HCEC 1CT (cell line): ENCODE measurements around the gene DAB1.

Experiments
- DNase-seq: peaks from one replicate; pipeline ENCODE4 v3.0.0-alpha.2; 2017

The DAB1 gene

GRCh38 chr1:57012315-57012714 is 411.5 kb downstream of the DAB1 start:
- DNase-seq = no peak

- DNase-seq = no peak
Observed at GRCh38 chr1:57010511-57010910, 413.3 kb downstream of the DAB1 start.

- DNase-seq = no peak
Observed at GRCh38 chr1:57007948-57008347, 415.9 kb downstream of the DAB1 start.

GRCh38 chr1:57007472-57007871 is 416.4 kb downstream of the DAB1 start:
- DNase-seq = no peak

GRCh38 chr1:57003398-57004139 is 420.3 kb downstream of the DAB1 start:
- no peak for DNase-seq

- no peak for DNase-seq
Observed at GRCh38 chr1:56995414-56996100, 428.3 kb downstream of the DAB1 start.

GRCh38 chr1:56993475-56993874 is 430.4 kb downstream of the DAB1 start:
- DNase-seq = no peak

GRCh38 chr1:56992318-56993125 is 431.3 kb downstream of the DAB1 start:
- no peak for DNase-seq

GRCh38 chr1:56991576-56991975 is 432.3 kb downstream of the DAB1 start:
- DNase-seq = no peak

- no peak for DNase-seq
Observed at GRCh38 chr1:56986397-56986796, 437.5 kb downstream of the DAB1 start.

GRCh38 chr1:56985857-56986256 is 438.0 kb downstream of the DAB1 start:
- DNase-seq = no peak

GRCh38 chr1:56983484-56983883 is 440.4 kb downstream of the DAB1 start:
- DNase-seq = no peak

GRCh38 chr1:56979986-56980755 is 443.7 kb downstream of the DAB1 start:
- DNase-seq = no peak

GRCh38 chr1:56978819-56979218 is 445.0 kb downstream of the DAB1 start:
- no peak for DNase-seq

GRCh38 chr1:56977910-56978309 is 445.9 kb downstream of the DAB1 start:
- DNase-seq = no peak

GRCh38 chr1:56975446-56975845 is 448.4 kb downstream of the DAB1 start:
- no peak for DNase-seq

- DNase-seq = no peak
Observed at GRCh38 chr1:56973923-56974742, 449.7 kb downstream of the DAB1 start.

- no peak for DNase-seq
Observed at GRCh38 chr1:56972976-56973375, 450.9 kb downstream of the DAB1 start.

GRCh38 chr1:56970280-56970679 is 453.6 kb downstream of the DAB1 start:
- DNase-seq = no peak

- no peak for DNase-seq
Observed at GRCh38 chr1:56968878-56969495, 454.9 kb downstream of the DAB1 start.
